Heart left ventricle (tissue), 13 donors: ENCODE data around the gene KAT8.

Source experiments
- CTCF ChIP-seq, 12 donors: fragments of 200-600 bp; sonication (generic) in 4 of 12; IDR thresholded peaks; one replicate each; pipeline versions ENCODE4 v1.5.0 to v1.8.0; 2018 to 2022; ENCODE audit warnings: antibody characterized with exemption in 12 of 12, mild to moderate bottlenecking in 5 of 12
- POLR2A ChIP-seq, 2 donors: fragments of 450-650 bp; IDR thresholded peaks; one replicate each; pipeline ENCODE4 v1.6.1; 2017; ENCODE audit warnings: antibody characterized with exemption in 2 of 2, mild to moderate bottlenecking in 2 of 2, moderate library complexity in 2 of 2
- donor health status: ischemic (EF 13 %, LVEDD 7.1; RV severe dilation, severe dysfunction).
- donor health status: DM: no; HTN: yes; CAD: no.
- donor health status: DM: no; HTN: no; CAD: no.
- donor health status: ischemic (EF 25% LVEDD 6.9; RV normal size, moderate dysfunction).
- donor health status: ischemic (EF 25% LVEDD 5.7; RV mildly dilated, moderate dysfunction).
- donor health status: ischemic (EF 35%, LVEDD 5.7; RV mildly dilated, moderate dysfunction).
- donor health status: nonischemic (EF 11% LVEDD 7.7; RV severe dilation, severe dysfunction).
- donor health status: DM: yes; HTN: yes; CAD: no.
- donor health status: PGD.
- donor health status: ischemic (EF 29% LVEDD 5.4; RV normal size, mild dysfunction).
- donor health status: nonischemic (EF 23%, LVEDD 6.1; RV moderate dilation, normal function).

- TF ChIP-seq CTCF (IDR thresholded peaks at IDR 0.05) = no peak
- TF ChIP-seq POLR2A (IDR thresholded peaks at IDR 0.05) = no peak
Observed at GRCh38 chr16:31093132-31093703, 24.2 kb upstream of the KAT8 start.
